Ishikawa (cell line): ENCODE measurements around the gene MYO9A.

Experiments used
- CEBPB ChIP-seq: IDR thresholded peaks from 2 replicates; pipeline ENCODE4 v1.6.1; 2012
- CREB1 ChIP-seq: IDR thresholded peaks from 2 replicates; pipeline ENCODE4 v1.6.1; 2012; ENCODE audit warnings: low read depth
- EGR1 ChIP-seq: IDR thresholded peaks from 2 replicates; pipeline ENCODE4 v1.6.1; 2012
- EP300 ChIP-seq: IDR thresholded peaks from 2 replicates; pipeline ENCODE4 v1.6.1; 2012; ENCODE audit warnings: borderline replicate concordance
- FOXM1 ChIP-seq: IDR thresholded peaks from 2 replicates; pipeline ENCODE4 v1.6.1; 2012; ENCODE audit warnings: low read depth, borderline replicate concordance
- NFIC ChIP-seq: IDR thresholded peaks from 2 replicates; pipeline ENCODE4 v1.6.1; 2012
- RAD21 ChIP-seq: IDR thresholded peaks from 2 replicates; pipeline ENCODE4 v1.6.1; 2012; ENCODE audit warnings: low read depth
- TAF1 ChIP-seq: IDR thresholded peaks from 2 replicates; pipeline ENCODE4 v1.6.1; 2012; ENCODE audit warnings: low read depth, mild to moderate bottlenecking
- TCF12 ChIP-seq: IDR thresholded peaks from 2 replicates; pipeline ENCODE4 v1.6.1; 2012; ENCODE audit warnings: low read depth
- TEAD4 ChIP-seq: IDR thresholded peaks from 2 replicates; pipeline ENCODE4 v1.6.1; 2012
- YY1 ChIP-seq: IDR thresholded peaks from 2 replicates; pipeline ENCODE4 v1.6.1; 2012; ENCODE audit warnings: low read depth
- ZBTB7A ChIP-seq: IDR thresholded peaks from 2 replicates; pipeline ENCODE4 v1.6.1; 2012; ENCODE audit warnings: low read depth
- TF ChIP-seq, protein P1 (sequence below): IDR thresholded peaks from 2 replicates; pipeline ENCODE4 v1.6.1; 2012
- TF ChIP-seq, protein P2 (sequence below): IDR thresholded peaks from 2 replicates; pipeline ENCODE4 v1.6.1; 2012
- TF ChIP-seq, protein P3 (sequence below): IDR thresholded peaks from 2 replicates; pipeline ENCODE4 v1.6.1; 2012; ENCODE audit warnings: low read depth, mild to moderate bottlenecking

Gene MYO9A, protein sequence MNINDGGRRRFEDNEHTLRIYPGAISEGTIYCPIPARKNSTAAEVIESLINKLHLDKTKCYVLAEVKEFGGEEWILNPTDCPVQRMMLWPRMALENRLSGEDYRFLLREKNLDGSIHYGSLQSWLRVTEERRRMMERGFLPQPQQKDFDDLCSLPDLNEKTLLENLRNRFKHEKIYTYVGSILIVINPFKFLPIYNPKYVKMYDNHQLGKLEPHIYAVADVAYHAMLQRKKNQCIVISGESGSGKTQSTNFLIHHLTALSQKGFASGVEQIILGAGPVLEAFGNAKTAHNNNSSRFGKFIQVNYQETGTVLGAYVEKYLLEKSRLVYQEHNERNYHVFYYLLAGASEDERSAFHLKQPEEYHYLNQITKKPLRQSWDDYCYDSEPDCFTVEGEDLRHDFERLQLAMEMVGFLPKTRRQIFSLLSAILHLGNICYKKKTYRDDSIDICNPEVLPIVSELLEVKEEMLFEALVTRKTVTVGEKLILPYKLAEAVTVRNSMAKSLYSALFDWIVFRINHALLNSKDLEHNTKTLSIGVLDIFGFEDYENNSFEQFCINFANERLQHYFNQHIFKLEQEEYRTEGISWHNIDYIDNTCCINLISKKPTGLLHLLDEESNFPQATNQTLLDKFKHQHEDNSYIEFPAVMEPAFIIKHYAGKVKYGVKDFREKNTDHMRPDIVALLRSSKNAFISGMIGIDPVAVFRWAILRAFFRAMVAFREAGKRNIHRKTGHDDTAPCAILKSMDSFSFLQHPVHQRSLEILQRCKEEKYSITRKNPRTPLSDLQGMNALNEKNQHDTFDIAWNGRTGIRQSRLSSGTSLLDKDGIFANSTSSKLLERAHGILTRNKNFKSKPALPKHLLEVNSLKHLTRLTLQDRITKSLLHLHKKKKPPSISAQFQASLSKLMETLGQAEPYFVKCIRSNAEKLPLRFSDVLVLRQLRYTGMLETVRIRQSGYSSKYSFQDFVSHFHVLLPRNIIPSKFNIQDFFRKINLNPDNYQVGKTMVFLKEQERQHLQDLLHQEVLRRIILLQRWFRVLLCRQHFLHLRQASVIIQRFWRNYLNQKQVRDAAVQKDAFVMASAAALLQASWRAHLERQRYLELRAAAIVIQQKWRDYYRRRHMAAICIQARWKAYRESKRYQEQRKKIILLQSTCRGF (N-terminal part only)

DNA sequence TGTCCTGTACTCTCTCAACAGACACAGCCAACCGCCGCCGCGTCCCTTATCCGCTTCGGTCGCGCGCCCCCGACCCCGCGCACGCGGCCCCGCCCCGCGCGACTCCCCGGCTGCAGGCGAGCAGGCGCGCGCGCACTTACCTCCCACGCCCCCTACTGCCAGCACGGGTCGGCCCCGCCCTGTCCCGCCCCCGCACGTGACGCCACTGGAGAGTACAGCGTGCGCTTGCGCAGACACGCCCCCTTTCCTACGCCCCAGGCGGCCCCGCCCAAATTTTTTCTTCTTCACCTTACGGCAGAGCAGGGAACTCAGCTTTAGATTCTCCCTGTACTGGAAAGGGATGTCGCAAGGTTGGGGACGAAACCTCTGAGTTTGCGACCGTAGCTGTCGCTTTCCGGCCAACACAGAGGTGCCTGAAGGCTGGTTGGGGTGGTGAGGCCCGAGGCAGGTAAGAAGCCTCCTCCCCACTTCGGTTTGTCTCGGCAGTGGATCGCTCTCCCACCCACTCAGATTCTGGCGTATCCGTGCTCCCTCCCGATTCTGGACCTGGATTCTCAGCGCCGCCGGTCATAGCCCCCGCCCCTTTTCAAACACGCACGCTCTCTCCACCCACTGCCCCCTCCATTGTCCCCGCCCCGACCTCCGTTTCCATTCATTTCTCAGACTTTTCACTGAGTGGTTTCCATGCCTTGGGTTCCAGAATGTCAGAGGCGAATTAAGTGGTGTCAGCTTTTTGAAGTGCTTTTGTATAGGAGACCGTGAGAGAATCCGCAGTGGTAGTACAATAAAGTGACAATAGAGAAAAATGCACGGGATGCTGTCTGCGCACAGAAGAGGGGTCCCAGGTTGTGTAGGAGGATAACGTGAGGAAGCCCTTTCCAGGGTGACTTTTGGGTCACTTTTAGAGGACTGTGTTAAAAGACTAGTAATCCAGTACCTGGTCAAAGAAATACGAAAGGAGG is at the start of gene MYO9A, which contains the start of gene SENP8:
MYO9A (minus strand) TSS at position 134 of the 962 bp plus-strand sequence. CDS start 71,587 bp downstream, outside the sequence.
SENP8 (plus strand) TSS at position 387 of the 962 bp plus-strand sequence. CDS start 21,221 bp downstream, outside the sequence.
- TF ChIP-seq EGR1: peak; percentile 96
- TF ChIP-seq ZBTB7A: no peak
- TF ChIP-seq RAD21: no peak
- TF ChIP-seq, protein P1, sequence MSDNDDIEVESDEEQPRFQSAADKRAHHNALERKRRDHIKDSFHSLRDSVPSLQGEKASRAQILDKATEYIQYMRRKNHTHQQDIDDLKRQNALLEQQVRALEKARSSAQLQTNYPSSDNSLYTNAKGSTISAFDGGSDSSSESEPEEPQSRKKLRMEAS: 0 out of 2 replicates have a peak, but pooled peaks have one; percentile 4
- TF ChIP-seq, protein P2, sequence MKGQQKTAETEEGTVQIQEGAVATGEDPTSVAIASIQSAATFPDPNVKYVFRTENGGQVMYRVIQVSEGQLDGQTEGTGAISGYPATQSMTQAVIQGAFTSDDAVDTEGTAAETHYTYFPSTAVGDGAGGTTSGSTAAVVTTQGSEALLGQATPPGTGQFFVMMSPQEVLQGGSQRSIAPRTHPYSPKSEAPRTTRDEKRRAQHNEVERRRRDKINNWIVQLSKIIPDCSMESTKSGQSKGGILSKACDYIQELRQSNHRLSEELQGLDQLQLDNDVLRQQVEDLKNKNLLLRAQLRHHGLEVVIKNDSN: peak; percentile 96
- peak; percentile 83 for TF ChIP-seq TAF1
- no peak; the same call in 1 of the 2 replicates for TF ChIP-seq YY1
- peak; percentile 2; the same call in 1 of the 2 replicates for TF ChIP-seq TEAD4
- TF ChIP-seq NFIC: no peak

DNA sequence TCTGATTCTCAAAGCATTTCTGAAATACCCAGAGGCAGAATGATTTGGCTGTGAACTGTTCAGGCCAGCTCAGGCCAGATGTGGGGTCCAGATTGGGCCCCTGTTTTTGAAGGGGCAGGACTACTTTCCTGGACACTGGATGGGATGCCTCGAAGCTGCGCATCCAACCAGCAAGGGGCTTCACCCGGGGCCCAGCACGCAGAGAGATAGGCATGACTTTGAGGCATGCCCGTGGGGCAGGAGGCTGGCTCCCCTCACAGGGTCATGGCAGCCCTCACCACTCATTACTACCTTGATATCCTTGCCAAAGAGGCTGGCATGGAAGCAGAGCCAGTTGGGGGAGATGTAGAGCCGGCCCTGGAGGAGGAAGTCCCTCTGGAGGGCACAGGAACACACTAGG is 49.5 kb upstream of the MYO9A start:
- TF ChIP-seq CREB1: no peak
- TF ChIP-seq EP300: no peak
- TF ChIP-seq NFIC: no peak
- TF ChIP-seq TEAD4: no peak
- TF ChIP-seq, protein P1: no peak

DNA sequence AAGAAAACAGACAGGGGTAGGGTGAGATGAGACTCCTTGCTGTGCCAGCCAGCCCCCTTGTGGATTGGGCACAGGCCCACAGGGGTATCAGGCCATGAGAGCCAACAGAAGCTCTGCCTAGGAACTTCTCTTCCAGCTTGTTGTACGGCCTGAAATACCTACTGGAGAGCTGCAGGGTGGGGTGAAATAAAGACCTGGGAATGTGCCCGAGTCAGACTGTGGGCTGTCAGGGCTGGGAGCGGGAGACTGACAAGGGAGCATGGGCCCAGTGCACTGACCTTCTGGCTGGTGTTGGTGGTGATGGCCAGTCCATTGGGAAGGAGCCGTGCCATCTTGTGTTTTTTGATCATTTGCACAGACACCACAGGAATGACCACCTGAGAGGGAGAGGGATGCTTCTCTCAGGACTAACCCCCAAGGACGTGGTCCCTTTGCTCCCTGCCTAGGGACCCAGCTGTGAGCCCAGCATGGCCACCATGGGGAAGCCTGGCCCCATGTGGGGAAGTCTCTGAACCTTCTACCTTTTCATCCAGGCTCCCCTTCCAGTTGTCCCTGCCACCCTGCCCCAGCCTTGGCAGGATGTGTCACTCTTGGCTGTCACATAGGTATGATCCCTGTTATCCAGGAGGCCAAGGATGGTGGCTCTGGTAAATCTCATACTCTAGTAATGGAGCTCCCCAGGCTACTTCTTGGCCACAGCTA is 48.9 kb upstream of the MYO9A start:
- TF ChIP-seq RAD21: no peak
- no peak for TF ChIP-seq FOXM1
- TF ChIP-seq NFIC: no peak
- no peak for TF ChIP-seq TCF12
- TF ChIP-seq CEBPB: no peak
- TF ChIP-seq, protein P3, sequence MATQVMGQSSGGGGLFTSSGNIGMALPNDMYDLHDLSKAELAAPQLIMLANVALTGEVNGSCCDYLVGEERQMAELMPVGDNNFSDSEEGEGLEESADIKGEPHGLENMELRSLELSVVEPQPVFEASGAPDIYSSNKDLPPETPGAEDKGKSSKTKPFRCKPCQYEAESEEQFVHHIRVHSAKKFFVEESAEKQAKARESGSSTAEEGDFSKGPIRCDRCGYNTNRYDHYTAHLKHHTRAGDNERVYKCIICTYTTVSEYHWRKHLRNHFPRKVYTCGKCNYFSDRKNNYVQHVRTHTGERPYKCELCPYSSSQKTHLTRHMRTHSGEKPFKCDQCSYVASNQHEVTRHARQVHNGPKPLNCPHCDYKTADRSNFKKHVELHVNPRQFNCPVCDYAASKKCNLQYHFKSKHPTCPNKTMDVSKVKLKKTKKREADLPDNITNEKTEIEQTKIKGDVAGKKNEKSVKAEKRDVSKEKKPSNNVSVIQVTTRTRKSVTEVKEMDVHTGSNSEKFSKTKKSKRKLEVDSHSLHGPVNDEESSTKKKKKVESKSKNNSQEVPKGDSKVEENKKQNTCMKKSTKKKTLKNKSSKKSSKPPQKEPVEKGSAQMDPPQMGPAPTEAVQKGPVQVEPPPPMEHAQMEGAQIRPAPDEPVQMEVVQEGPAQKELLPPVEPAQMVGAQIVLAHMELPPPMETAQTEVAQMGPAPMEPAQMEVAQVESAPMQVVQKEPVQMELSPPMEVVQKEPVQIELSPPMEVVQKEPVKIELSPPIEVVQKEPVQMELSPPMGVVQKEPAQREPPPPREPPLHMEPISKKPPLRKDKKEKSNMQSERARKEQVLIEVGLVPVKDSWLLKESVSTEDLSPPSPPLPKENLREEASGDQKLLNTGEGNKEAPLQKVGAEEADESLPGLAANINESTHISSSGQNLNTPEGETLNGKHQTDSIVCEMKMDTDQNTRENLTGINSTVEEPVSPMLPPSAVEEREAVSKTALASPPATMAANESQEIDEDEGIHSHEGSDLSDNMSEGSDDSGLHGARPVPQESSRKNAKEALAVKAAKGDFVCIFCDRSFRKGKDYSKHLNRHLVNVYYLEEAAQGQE: no peak
- no peak for TF ChIP-seq TEAD4
- no peak for TF ChIP-seq ZBTB7A
- TF ChIP-seq, protein P1: no peak
- no peak for TF ChIP-seq EP300
- TF ChIP-seq, protein P2: no peak
- no peak for TF ChIP-seq YY1
- no peak for TF ChIP-seq EGR1
- TF ChIP-seq TAF1: no peak
- no peak for TF ChIP-seq CREB1

DNA sequence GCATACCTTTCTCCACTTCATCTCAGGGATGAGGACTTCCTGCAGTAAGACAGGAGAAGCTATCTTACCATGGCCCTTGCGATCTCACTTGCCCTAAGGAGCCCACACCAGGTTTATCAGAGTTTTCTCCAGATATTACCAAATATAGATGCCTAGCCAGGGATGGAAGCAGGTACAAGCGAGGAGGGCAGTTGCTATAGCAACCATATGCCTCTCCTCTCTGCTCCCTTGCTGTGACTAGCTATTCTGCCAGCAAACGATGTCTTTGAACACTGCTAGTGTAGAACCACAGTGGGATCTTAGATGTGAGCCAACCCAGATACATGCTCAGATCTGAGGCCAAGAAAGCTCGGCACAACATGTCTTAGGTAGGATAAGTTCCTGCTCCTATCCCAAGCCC is 45.8 kb upstream of the MYO9A start:
- TF ChIP-seq, protein P1: no peak
- TF ChIP-seq NFIC (no peak), CEBPB (no peak), RAD21 (no peak), ZBTB7A (no peak), TEAD4 (no peak), TAF1 (no peak), TCF12 (no peak), FOXM1 (no peak)
- TF ChIP-seq, protein P2: no peak
- TF ChIP-seq, protein P3: no peak
